ENCODE measurements around the gene SLC9B2.

- no peak for TF ChIP-seq EZH2 (IDR thresholded peaks at IDR 0.05; ENCODE audit: low read depth, unreplicated experiment)
- TF ChIP-seq ZNF114 (CRISPR knock-in tag; IDR thresholded peaks at IDR 0.05), result no peak
- TF ChIP-seq EZH2phosphoT487 (IDR thresholded peaks at IDR 0.05; ENCODE audit: unreplicated experiment), result no peak
- no peak for TF ChIP-seq REST (IDR thresholded peaks at IDR 0.05; ENCODE audit: unreplicated experiment)
- TF ChIP-seq CTCF (conservative IDR thresholded peaks at IDR 0.05; ENCODE audit: low read depth in 2 of 2), result no peak
- TF ChIP-seq POLR2AphosphoS5 (IDR thresholded peaks at IDR 0.05; ENCODE audit: low read depth), result no peak
- TF ChIP-seq CREB1 (CRISPR knock-in tag; IDR thresholded peaks at IDR 0.05; ENCODE audit: low read depth), result no peak
- no peak for TF ChIP-seq STAT1 (IDR thresholded peaks at IDR 0.05; ENCODE audit: unreplicated experiment)
Measured at GRCh38 chr4:103075435-103075893, 1.1 kb downstream of the SLC9B2 start.
